ENCODE measurements around the gene NOC2L.

The NOC2L gene

GRCh38 chr1:914891-915280 lies 44.2 kb downstream of the NOC2L start:
- H3K27ac ChIP-seq (ENCODE audit: low read depth, low read length): no peak overlapping the region
- H3K4me1 ChIP-seq (ENCODE audit: control insufficient read depth in 1 of 2, insufficient read depth in 2 of 2, low read length in 2 of 2): peaks cover 13 to 29% of the 10 kb centered on the region in 2 donors
- no peak overlapping the region for H3K4me3 ChIP-seq (ENCODE audit: low read depth in 1 of 2, low read length in 2 of 2)
- H3K27me3 ChIP-seq (ENCODE audit: control insufficient read depth in 1 of 2, insufficient read depth in 2 of 2, low read length in 2 of 2): peaks cover 82 to 89% of the 10 kb centered on the region in 2 donors
- no peaks in the 10 kb centered on the region for H3K36me3 ChIP-seq (ENCODE audit: control insufficient read depth in 1 of 2, insufficient read depth in 2 of 2, low read length in 2 of 2)
- H3K9me3 ChIP-seq (ENCODE audit: control insufficient read depth in 1 of 2, low read length in 2 of 2): no peaks in the 10 kb centered on the region
- H3K9ac ChIP-seq (ENCODE audit: low read depth in 1 of 2, low read length in 2 of 2): no peak overlapping the region

- peaks cover 77 to 83% of the 10 kb centered on the region in 2 donors for H3K27me3 ChIP-seq (ENCODE audit: control insufficient read depth in 1 of 2, insufficient read depth in 2 of 2, low read length in 2 of 2)
- H3K9me3 ChIP-seq (ENCODE audit: control insufficient read depth in 1 of 2, low read length in 2 of 2): no peaks in the 10 kb centered on the region
- no peak overlapping the region for H3K4me3 ChIP-seq (ENCODE audit: low read depth in 1 of 2, low read length in 2 of 2)
- H3K9ac ChIP-seq (ENCODE audit: low read depth in 1 of 2, low read length in 2 of 2): no peak overlapping the region
- H3K27ac ChIP-seq (ENCODE audit: low read depth, low read length): no peak overlapping the region
- peaks cover 13 to 28% of the 10 kb centered on the region in 2 donors for H3K4me1 ChIP-seq (ENCODE audit: control insufficient read depth in 1 of 2, insufficient read depth in 2 of 2, low read length in 2 of 2)
- H3K36me3 ChIP-seq (ENCODE audit: control insufficient read depth in 1 of 2, insufficient read depth in 2 of 2, low read length in 2 of 2): no peaks in the 10 kb centered on the region
Observed at GRCh38 chr1:914131-914890, 44.7 kb downstream of the NOC2L start.

GRCh38 chr1:913491-914130 lies 45.4 kb downstream of the NOC2L start:
- H3K9me3 ChIP-seq (ENCODE audit: control insufficient read depth in 1 of 2, low read length in 2 of 2): no peaks in the 10 kb centered on the region
- H3K27ac ChIP-seq (ENCODE audit: low read depth, low read length): no peak overlapping the region
- H3K4me3 ChIP-seq (ENCODE audit: low read depth in 1 of 2, low read length in 2 of 2): no peak overlapping the region
- no peak overlapping the region for H3K9ac ChIP-seq (ENCODE audit: low read depth in 1 of 2, low read length in 2 of 2)
- no peaks in the 10 kb centered on the region for H3K36me3 ChIP-seq (ENCODE audit: control insufficient read depth in 1 of 2, insufficient read depth in 2 of 2, low read length in 2 of 2)
- peaks cover 70 to 76% of the 10 kb centered on the region in 2 donors for H3K27me3 ChIP-seq (ENCODE audit: control insufficient read depth in 1 of 2, insufficient read depth in 2 of 2, low read length in 2 of 2)
- H3K4me1 ChIP-seq (ENCODE audit: control insufficient read depth in 1 of 2, insufficient read depth in 2 of 2, low read length in 2 of 2): peaks cover 13 to 28% of the 10 kb centered on the region in 2 donors

GRCh38 chr1:912740-913301 lies 46.2 kb downstream of the NOC2L start:
- H3K9ac ChIP-seq (ENCODE audit: low read depth in 1 of 2, low read length in 2 of 2): no peak overlapping the region
- no peaks in the 10 kb centered on the region for H3K9me3 ChIP-seq (ENCODE audit: control insufficient read depth in 1 of 2, low read length in 2 of 2)
- no peaks in the 10 kb centered on the region for H3K36me3 ChIP-seq (ENCODE audit: control insufficient read depth in 1 of 2, insufficient read depth in 2 of 2, low read length in 2 of 2)
- no peak overlapping the region for H3K27ac ChIP-seq (ENCODE audit: low read depth, low read length)
- peaks cover 62 to 68% of the 10 kb centered on the region in 2 donors for H3K27me3 ChIP-seq (ENCODE audit: control insufficient read depth in 1 of 2, insufficient read depth in 2 of 2, low read length in 2 of 2)
- H3K4me1 ChIP-seq (ENCODE audit: control insufficient read depth in 1 of 2, insufficient read depth in 2 of 2, low read length in 2 of 2): peaks cover 13 to 28% of the 10 kb centered on the region in 2 donors
- H3K4me3 ChIP-seq (ENCODE audit: low read depth in 1 of 2, low read length in 2 of 2): no peak overlapping the region

- Histone ChIP-seq H3K4me3 (ENCODE audit: low read depth in 1 of 2, low read length in 2 of 2) (no peak overlapping the region), H3K27me3 (ENCODE audit: control insufficient read depth in 1 of 2, insufficient read depth in 2 of 2, low read length in 2 of 2) (peaks cover 55 to 61% of the 10 kb centered on the region in 2 donors), H3K9me3 (ENCODE audit: control insufficient read depth in 1 of 2, low read length in 2 of 2) (no peaks in the 10 kb centered on the region), H3K27ac (ENCODE audit: low read depth, low read length) (no peak overlapping the region), H3K9ac (ENCODE audit: low read depth in 1 of 2, low read length in 2 of 2) (no peak overlapping the region), H3K4me1 (ENCODE audit: control insufficient read depth in 1 of 2, insufficient read depth in 2 of 2, low read length in 2 of 2) (peaks cover 10 to 21% of the 10 kb centered on the region in 2 donors), H3K36me3 (ENCODE audit: control insufficient read depth in 1 of 2, insufficient read depth in 2 of 2, low read length in 2 of 2) (no peaks in the 10 kb centered on the region)
Observed at GRCh38 chr1:911875-912739, 46.9 kb downstream of the NOC2L start.

- Histone ChIP-seq H3K36me3 (ENCODE audit: control insufficient read depth in 1 of 2, insufficient read depth in 2 of 2, low read length in 2 of 2) (no peaks in the 10 kb centered on the region), H3K9me3 (ENCODE audit: control insufficient read depth in 1 of 2, low read length in 2 of 2) (no peaks in the 10 kb centered on the region), H3K9ac (ENCODE audit: low read depth in 1 of 2, low read length in 2 of 2) (no peak overlapping the region), H3K27ac (ENCODE audit: low read depth, low read length) (no peak overlapping the region), H3K27me3 (ENCODE audit: control insufficient read depth in 1 of 2, insufficient read depth in 2 of 2, low read length in 2 of 2) (peaks cover 57 to 59% of the 10 kb centered on the region in 2 donors), H3K4me1 (ENCODE audit: control insufficient read depth in 1 of 2, insufficient read depth in 2 of 2, low read length in 2 of 2) (peaks cover 2 to 15% of the 10 kb centered on the region in 2 donors), H3K4me3 (ENCODE audit: low read depth in 1 of 2, low read length in 2 of 2) (no peak overlapping the region)
Observed at GRCh38 chr1:910881-911721, 48.0 kb downstream of the NOC2L start.

- H3K36me3 ChIP-seq (ENCODE audit: control insufficient read depth in 1 of 2, insufficient read depth in 2 of 2, low read length in 2 of 2): no peaks in the 10 kb centered on the region
- peaks cover 56 to 61% of the 10 kb centered on the region in 2 donors for H3K27me3 ChIP-seq (ENCODE audit: control insufficient read depth in 1 of 2, insufficient read depth in 2 of 2, low read length in 2 of 2)
- no peaks in the 10 kb centered on the region for H3K9me3 ChIP-seq (ENCODE audit: control insufficient read depth in 1 of 2, low read length in 2 of 2)
- no peak overlapping the region for H3K9ac ChIP-seq (ENCODE audit: low read depth in 1 of 2, low read length in 2 of 2)
- H3K4me3 ChIP-seq (ENCODE audit: low read depth in 1 of 2, low read length in 2 of 2): no peak overlapping the region
- no peak overlapping the region for H3K27ac ChIP-seq (ENCODE audit: low read depth, low read length)
- peaks cover 3 to 13% of the 10 kb centered on the region in 2 donors for H3K4me1 ChIP-seq (ENCODE audit: control insufficient read depth in 1 of 2, insufficient read depth in 2 of 2, low read length in 2 of 2)
Observed at GRCh38 chr1:910311-910880, 48.7 kb downstream of the NOC2L start.

- Histone ChIP-seq H3K9me3 (ENCODE audit: control insufficient read depth in 1 of 2, low read length in 2 of 2) (no peaks in the 10 kb centered on the region), H3K36me3 (ENCODE audit: control insufficient read depth in 1 of 2, insufficient read depth in 2 of 2, low read length in 2 of 2) (no peaks in the 10 kb centered on the region), H3K4me3 (ENCODE audit: low read depth in 1 of 2, low read length in 2 of 2) (no peak overlapping the region), H3K4me1 (ENCODE audit: control insufficient read depth in 1 of 2, insufficient read depth in 2 of 2, low read length in 2 of 2) (peaks cover 5 to 18% of the 10 kb centered on the region in 2 donors), H3K27me3 (ENCODE audit: control insufficient read depth in 1 of 2, insufficient read depth in 2 of 2, low read length in 2 of 2) (peaks cover 55 to 56% of the 10 kb centered on the region in 2 donors), H3K9ac (ENCODE audit: low read depth in 1 of 2, low read length in 2 of 2) (no peak overlapping the region), H3K27ac (ENCODE audit: low read depth, low read length) (no peak overlapping the region)
Observed at GRCh38 chr1:909861-910310, 49.2 kb downstream of the NOC2L start.

GRCh38 chr1:908661-909060 lies 50.4 kb downstream of the NOC2L start:
- Histone ChIP-seq H3K4me1 (ENCODE audit: control insufficient read depth in 1 of 2, insufficient read depth in 2 of 2, low read length in 2 of 2) (peaks cover 5 to 18% of the 10 kb centered on the region in 2 donors), H3K27me3 (ENCODE audit: control insufficient read depth in 1 of 2, insufficient read depth in 2 of 2, low read length in 2 of 2) (peaks cover 47 to 50% of the 10 kb centered on the region in 2 donors), H3K36me3 (ENCODE audit: control insufficient read depth in 1 of 2, insufficient read depth in 2 of 2, low read length in 2 of 2) (no peaks in the 10 kb centered on the region), H3K9ac (ENCODE audit: low read depth in 1 of 2, low read length in 2 of 2) (no peak overlapping the region), H3K4me3 (ENCODE audit: low read depth in 1 of 2, low read length in 2 of 2) (no peak overlapping the region), H3K27ac (ENCODE audit: low read depth, low read length) (no peak overlapping the region), H3K9me3 (ENCODE audit: control insufficient read depth in 1 of 2, low read length in 2 of 2) (no peaks in the 10 kb centered on the region)

All from duodenal mucosa (tissue), 2 donors.